ENCODE measurements around the gene HSD17B12.

The HSD17B12 gene

GRCh38 chr11:43738600-43739409 is 58.3 kb downstream of the HSD17B12 start:
- peak overlapping the region; percentile 76 for H3K27ac ChIP-seq
- TF ChIP-seq ZFX (IDR thresholded peaks at IDR 0.05; ENCODE audit: borderline replicate concordance) (no peak), CTCF (IDR thresholded peaks at IDR 0.05) (no peak)

GRCh38 chr11:43746670-43747069 is 66.1 kb downstream of the HSD17B12 start:
- TF ChIP-seq CTCF (IDR thresholded peaks at IDR 0.05), result no peak
- TF ChIP-seq ZFX (IDR thresholded peaks at IDR 0.05; ENCODE audit: borderline replicate concordance), result no peak
- H3K27ac ChIP-seq, result no peak overlapping the region

- no peak overlapping the region for H3K27ac ChIP-seq
- TF ChIP-seq ZFX (IDR thresholded peaks at IDR 0.05; ENCODE audit: borderline replicate concordance) (no peak), CTCF (IDR thresholded peaks at IDR 0.05) (no peak)
Measured at GRCh38 chr11:43747130-43747802, 66.7 kb downstream of the HSD17B12 start.

DNA sequence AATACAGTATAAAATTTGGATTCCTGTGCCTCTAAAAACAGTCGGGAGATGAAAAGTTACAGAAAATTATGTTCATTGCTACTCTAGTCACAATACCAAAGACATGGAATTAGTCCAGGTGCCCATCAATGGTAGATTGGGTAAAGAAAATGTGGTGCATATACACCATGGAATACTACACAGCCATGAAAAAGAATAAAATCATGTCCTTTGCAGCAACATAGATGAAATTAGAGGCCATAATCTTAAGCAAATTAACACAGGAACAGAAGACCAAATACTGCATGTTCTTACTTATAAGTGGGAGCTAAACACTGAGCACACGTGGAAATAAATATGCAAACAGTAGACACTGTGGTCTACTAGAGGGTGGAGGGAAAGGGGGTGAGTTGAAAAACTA is 67.6 kb downstream of the HSD17B12 start:
- H3K27ac ChIP-seq, result no peak overlapping the region

GRCh38 chr11:43751726-43752125 is 71.2 kb downstream of the HSD17B12 start:
- no peak for TF ChIP-seq CTCF (IDR thresholded peaks at IDR 0.05)
- TF ChIP-seq ZFX (IDR thresholded peaks at IDR 0.05; ENCODE audit: borderline replicate concordance), result no peak

More for the DNA sequence above, 67.6 kb downstream of the HSD17B12 start:
- TF ChIP-seq ZFX (IDR thresholded peaks at IDR 0.05; ENCODE audit: borderline replicate concordance) (no peak), CTCF (IDR thresholded peaks at IDR 0.05) (no peak)

GRCh38 chr11:43756575-43756974 is 76.0 kb downstream of the HSD17B12 start:
- TF ChIP-seq CTCF (IDR thresholded peaks at IDR 0.05) (no peak), ZFX (IDR thresholded peaks at IDR 0.05; ENCODE audit: borderline replicate concordance) (no peak)
- H3K27ac ChIP-seq, result no peak overlapping the region

More at GRCh38 chr11:43751726-43752125, 71.2 kb downstream of the HSD17B12 start:
- H3K27ac ChIP-seq, result no peak overlapping the region

DNA sequence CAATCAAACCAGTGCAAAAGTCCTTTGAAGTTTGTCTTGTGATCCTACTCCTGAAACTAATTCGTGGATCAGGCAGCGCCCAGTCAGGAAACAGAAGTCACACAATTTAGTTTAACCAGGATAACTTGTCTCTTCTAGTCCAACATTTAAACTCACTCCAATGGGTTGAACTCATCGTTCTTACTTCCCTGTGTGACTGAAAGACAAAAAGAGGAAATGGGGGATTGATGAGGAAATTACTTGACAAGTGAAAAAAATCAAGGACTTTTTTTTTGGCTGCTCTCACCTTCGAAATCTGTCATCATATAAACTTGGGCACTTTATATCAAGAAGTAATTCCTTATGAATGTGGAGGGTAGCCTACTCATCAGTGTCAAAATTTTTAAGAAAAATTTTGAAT is 78.4 kb downstream of the HSD17B12 start:
- H3K27ac ChIP-seq, result no peak overlapping the region
- no peak for TF ChIP-seq ZFX (IDR thresholded peaks at IDR 0.05; ENCODE audit: borderline replicate concordance)
- TF ChIP-seq CTCF (IDR thresholded peaks at IDR 0.05), result no peak
